Ammon's horn (tissue), 1 donor: ENCODE results near the gene PELI1.
"Not testable (repeated sequence)": the region's sequence is repeated elsewhere in the genome, so short reads cannot be mapped to it uniquely, and the experiment has no call there.

ENCODE experiments used
- DNase-seq: peaks from one replicate; pipeline ENCODE4 v3.0.0-alpha.2; 2016; ENCODE audit warnings: low spot score

PELI1 gene

DNA sequence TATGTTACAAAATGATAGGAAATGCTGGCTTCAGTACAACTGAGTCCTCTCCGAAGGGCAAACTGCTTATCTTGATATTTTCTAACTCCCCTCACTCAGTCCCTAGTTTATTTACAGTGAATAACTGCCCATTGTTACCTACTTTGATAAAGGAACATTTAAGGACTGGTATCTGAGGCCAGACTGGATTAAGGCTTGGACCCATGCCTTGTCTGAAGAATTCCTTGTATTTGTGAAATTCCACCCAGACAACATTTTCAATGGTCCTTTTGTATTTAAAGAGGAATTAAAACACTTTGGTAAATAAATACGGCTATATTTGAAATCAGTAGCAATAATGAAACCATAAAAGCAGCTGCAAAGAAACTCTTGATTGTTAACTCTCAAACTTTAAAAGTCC lies 58.3 kb downstream of the PELI1 start:
- no peak for DNase-seq

DNA sequence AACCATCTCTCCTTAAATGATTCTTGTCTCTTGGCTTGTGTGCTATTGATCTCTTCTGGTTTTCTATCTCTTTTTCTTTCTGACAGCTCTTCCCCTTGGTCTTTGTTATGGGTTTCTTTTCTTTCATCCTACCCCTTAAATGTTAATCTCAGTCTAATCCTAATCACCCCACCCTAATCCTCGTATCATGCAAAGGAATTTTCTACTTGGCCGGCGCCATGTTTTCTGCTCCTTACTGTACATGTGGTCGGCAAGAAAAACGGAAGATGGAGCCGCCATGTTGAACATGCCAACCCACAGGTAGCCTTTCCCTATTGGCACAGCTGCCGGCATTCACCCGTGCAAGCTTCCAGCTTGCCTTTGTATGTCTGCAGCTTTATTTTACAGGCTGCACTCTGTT lies 63.2 kb downstream of the PELI1 start:
- DNase-seq = no peak

DNA sequence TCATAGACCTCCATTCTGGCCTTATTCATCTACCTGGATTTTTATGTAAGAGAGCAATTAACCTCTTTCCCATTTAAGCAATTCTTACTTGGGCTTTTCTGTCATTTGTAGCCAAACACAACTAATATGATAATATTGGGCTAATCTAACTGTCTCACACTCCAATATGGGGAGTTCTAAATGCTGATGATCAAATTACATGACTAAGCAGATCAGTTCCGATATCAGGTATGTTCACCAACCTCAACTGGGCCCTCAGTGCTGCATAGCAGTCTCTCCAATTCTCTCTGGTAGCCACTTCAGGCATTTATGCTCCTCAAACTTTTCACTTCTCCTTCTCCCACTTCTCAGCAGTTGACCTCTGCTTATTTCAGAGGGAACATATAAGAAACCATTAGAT lies 64.0 kb downstream of the PELI1 start:
- no peak for DNase-seq

DNA sequence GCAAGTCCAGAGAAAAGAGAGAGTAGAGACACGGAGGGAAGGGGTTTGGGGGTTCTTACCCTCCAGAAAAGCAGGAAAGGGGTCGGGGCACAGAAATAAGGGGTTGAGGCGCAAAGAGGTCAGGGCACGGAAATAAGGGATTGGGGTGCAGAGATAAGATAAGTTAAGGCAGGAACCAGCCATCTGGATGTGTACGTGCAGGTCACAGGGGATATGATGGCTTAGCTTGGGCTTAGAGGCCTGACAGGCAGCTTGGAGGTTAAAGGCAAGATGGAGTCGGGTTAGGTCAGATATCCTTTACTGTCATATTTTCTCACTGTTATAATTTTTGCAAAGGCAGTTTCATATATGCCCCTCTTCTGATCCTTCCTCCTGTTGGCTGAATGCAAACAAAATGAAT lies 64.5 kb downstream of the PELI1 start:
- DNase-seq = not testable (repeated sequence)

DNA sequence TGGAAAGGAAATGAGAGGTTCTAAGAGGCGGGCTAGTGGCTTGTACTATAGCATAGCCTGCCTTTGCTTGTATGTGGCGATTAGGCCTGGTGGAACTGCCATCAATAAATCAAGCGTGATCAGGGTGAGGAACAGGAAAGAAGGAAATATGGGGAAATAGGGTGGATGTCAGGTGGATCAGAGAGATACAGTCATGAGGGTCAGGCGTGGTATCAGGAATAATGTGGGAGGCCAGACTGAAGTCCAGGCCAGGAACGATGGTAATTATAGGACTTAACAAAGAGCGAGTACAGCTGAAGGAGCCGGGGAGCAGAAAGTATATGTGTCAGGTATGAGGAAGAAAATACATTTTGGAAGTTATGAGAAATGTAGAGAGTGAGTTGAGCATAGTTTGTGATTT lies 67.4 kb downstream of the PELI1 start:
- DNase-seq = not testable (repeated sequence)

DNA sequence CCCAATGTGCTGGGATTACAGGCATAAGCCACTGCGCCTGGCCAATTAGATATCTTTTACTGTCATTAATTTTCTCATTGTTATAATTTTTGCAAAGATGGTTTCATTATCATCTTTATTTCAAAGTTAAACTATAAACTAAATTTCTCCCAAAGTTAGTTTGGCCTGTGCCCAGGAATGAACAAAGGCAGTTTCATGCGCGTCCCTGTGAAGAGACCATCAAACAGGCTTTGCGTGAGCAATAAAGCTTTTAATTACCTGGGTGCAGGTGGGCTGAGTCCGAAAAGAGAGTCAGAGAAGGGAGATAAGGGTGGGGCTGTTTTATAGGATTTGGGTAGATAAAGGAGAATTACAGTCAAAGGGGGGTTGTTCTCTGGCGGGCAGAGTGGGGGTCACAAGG lies 69.6 kb downstream of the PELI1 start:
- DNase-seq = not testable (repeated sequence)

DNA sequence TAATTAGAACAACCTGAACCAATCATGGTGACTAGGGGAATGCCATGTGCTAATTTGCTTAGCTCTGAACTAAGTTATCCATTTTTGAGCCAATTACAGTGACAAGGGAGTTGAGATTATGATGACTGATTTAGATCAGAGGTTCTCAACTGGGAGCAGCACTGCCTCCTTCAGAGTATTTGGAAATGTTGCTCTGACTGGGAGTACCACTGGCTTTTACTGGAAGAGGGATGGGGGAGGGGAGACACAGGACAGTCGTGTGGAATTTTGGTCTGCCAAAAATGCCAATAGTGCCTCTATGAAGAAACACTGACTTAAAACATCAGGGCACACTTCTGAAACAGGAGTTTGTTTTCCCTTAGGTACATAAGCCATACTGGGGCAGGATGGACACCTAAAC lies 76.9 kb downstream of the PELI1 start:
- no peak for DNase-seq

DNA sequence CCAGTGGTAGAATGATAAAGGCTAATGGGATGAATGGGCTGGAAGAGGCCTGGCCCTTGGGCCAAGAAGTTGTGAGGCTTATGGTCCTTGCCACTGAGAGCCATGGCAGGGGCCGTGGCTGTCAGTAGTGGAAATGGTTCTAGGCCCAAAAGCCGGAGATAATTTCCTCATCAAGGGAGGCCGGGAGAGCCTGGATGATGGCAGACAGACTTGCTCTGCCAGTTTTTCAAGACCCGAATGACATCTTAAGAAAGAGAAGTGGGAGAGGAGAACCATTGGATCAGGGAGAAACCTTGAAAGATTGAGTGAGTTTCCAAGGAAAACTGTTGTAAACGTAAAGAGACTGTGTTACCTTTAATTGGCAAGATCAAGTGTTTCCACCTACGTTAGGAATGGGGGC lies 78.7 kb downstream of the PELI1 start:
- no peak for DNase-seq

DNA sequence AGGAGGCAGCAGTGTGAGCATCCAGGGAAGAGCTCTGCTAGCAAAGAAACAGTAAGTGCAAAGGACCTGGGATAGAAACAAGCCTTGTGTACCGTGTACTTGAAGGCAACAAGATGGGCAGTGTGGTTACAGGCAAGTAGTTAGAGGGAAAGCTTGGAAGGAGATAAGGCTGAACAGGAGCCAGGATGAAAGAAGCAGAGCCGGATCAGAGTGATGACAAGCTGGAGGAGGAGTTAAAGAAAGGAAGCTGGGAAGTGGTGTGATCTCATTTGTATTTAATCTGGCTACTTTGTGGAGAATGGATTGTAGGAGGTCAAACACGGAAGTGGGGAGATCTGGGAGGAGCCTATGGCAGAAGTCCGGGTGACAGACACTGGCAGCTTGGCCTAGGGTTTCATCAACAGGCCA lies 80.3 kb downstream of the PELI1 start:
- peak; percentile 8 for DNase-seq

DNA sequence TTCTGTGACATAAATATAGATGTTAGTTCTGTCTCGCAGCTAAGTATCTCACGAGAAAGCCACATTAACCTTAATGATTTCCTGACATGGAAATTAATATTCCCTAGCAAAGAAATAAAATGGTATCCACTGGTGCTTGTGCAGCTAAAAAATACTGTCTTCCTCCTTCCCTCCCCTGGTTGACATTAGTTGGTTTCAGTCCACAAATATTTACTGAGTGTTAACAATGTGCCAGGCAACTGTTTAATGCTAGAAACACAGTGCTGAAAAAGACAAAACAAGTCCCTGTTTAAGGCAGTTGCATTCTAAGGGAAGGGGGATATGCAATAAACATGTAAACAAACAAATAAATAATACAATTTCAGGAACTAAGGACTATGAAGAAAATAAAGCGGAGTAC lies 80.8 kb downstream of the PELI1 start:
- DNase-seq = no peak

DNA sequence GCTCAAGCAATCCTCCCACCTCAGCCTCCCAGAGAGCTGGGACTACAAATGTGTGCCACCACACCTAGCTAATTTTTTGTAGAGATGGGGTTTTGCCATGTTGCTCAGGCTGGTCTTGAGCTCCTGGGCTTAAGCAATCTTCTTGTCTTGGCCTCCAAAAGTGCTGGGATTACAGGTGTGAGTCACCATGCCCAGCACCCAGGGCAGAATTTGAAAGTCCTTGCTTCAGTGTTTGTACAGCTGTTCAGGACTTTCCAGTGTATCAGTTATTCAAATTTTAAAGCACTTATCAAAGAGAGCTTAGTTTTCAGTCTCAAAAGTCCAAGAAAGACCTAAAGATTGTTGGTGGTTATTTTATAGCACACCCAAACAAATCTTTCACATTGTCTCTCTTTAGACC lies 81.4 kb downstream of the PELI1 start:
- no peak for DNase-seq

DNA sequence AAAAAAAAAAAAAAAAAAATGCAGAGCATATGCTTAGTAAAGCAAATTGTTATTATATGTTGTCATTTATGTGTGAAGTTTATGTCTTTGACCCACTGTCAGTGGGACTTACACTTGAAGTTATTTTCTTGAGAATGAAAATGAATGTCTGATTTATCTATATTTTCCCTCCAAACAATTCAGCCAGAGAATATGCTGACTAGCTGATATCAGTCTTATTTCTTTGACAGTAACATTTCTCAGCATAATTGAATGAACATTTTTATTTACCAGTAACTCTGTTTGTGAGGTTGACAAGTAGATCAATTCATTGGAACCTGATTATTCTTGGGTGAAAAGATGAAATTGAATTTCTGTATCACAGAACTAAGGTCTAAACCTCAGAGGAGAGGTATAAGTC lies 85.0 kb downstream of the PELI1 start:
- DNase-seq = no peak

DNA sequence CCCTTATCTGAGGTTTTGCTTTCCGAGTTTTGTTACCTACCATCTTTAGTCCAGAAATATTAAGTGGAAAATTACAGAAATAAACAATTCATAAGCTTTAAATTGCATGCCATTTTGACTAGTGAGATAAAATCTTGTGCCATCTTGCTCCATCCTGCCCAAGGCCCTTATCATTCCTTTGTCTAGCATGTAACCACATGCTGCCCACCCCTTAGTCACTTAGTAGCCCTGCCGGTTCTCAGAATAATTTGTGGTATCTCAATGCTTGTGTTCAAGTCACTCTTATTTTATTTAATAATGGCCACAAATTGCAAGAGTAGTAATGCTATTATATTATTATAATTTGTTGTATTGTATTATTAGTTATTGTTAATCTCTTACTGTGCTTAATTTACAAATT lies 88.2 kb downstream of the PELI1 start:
- no peak for DNase-seq

DNA sequence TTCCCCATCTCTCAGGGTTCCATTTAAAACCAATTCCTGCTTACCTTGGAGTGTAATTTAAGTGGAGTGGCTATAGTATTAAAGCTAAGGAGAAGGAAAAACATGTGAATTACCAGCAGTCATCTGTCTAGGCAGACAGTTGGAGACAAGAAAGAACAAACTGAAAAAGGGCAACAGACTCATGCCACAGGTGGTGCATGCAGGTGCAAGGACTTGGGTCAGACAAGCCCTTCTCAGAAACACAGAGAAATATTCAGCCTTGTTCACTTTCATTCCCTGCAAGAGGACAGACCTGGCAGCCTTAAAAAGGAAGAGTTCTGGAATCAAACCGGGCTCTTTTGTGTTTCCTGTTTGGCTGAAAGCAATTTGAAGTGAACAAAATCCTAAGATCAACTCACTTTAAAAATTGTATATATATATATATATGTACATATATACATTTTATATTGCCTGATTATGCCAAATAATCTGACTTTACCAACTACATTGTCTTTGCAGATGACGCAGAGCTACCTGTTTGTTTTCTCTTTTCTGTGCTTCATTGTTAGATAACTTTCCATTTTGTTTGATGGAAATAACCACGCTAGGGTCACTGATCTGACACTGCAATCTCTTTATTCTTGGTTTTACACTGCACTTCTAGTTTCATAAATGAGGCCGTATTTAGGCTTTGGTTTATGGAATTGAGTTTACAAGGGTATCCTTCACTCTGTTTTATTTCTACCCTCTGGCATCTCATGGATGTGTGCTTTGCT lies 89.9 kb downstream of the PELI1 start:
- no peak for DNase-seq

DNA sequence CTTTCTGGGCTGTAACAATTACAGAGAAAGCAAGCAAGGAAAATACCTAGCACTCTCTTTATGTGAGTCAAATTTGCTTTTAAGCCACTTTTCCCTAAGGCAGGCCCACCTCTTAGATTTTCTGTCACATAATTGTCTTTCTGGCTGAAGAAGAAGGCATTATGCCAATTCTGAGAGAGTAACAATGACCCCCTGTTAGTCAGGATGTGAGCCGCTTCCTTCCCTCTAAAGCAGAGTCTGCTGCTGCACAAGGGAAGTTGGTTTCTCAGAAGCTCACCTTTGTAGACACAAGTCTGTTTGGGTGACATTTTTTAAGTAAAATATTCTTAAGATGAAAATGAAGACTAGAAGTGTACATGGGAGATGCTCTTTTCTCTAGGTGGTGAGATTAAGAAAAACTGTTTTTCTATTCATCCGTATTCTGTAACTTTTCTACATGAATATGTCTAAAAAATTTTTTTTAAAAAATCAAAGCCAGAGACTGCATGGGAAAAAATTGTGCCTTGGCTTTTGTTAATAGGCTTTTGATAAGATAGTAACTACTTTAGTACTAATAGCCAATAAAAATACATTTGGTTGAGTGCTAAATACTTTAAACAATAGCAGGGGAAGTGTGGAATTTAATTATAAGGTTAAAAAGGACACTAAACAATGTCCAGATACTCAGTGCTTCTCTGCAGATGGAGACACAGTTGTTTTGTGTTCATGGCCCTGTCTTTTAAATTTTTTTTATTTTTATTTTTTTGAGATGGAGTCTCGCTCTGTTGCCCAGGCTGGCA lies 91.6 kb downstream of the PELI1 start:
- peak; percentile 62 for DNase-seq

DNA sequence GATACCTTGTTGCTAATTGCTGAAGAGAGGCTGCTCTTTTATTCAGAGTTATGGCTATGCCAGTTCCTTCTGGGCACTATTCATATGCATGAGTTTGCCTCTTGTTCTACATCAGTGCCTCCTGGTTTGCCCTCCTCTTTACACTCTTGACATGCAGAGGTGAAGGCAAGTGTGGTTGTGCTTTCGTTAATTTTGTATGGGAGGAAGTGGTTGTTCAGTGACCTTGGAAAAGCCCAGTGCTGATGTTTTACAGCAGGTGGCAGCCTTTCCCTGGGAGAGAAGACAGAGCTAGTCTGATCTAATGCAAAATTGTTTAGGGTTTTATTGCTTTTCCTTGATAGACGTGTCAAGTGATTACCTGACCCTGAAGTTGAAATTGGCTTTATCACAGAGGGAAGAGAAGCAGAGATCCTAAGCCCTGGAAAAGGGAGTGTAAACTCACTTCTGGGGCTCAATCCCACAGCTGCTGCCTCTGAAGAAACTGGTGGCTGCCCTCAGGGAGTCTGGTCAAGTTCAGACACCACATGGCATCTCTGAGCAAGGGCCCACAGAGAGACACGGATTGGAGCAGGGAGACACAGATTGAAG lies 94.5 kb downstream of the PELI1 start:
- DNase-seq = peak; percentile 90

DNA sequence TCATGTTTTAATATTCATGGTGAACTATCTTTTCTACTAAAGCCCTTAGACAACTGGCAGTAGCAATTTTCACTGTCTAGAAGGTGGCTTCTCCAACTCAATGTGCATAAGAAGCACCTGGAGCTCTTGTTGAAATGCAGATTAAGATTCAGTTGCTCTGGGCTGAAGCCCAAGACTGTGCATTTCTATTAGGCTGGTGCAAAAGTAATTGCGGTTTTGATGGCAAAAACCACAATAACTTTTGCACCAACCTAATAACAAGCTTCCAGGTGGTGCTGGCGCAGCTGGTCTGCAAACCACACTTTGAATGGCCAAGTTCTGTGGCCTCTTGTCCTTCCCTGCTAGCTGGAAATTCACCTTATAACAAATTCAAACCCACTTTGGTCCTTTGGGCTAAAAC lies 98.3 kb downstream of the PELI1 start:
- no peak for DNase-seq
